Stimulated activated CD4-positive, alpha-beta T cell treated with anti-CD3 and anti-CD28 coated beads, Interleukin-4, amount 100 ng/mL, for 24 hours (primary cell): ENCODE data around the gene UBE3D.
"Not testable (repeated sequence)": the region's sequence is repeated elsewhere in the genome, so short reads cannot be mapped to it uniquely, and the experiment has no call there.

Experiments used
- DNase-seq: peaks from one replicate; pipeline ENCODE4 v3.0.0-alpha.2; 2020

Gene UBE3D

DNA sequence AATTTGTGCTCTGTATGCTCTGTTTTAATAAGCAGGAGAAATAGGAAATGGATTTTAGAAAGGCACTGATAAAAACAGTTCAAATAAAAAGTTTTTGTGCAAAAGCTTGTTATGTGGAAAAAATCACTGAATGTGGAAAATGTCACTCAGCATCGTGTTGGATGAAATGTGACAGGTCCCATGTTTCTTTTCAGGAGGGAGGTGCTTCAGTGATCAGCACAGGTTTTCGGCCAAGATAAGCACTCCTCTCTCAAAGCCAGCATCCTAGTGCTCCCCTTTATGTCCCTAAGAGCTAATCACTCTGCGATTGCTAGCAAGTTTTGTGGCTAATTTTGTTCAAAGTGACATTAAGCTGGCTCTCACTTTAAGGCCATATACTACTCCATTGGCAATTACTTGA is 12.0 kb downstream of the UBE3D start:
- no peak for DNase-seq

DNA sequence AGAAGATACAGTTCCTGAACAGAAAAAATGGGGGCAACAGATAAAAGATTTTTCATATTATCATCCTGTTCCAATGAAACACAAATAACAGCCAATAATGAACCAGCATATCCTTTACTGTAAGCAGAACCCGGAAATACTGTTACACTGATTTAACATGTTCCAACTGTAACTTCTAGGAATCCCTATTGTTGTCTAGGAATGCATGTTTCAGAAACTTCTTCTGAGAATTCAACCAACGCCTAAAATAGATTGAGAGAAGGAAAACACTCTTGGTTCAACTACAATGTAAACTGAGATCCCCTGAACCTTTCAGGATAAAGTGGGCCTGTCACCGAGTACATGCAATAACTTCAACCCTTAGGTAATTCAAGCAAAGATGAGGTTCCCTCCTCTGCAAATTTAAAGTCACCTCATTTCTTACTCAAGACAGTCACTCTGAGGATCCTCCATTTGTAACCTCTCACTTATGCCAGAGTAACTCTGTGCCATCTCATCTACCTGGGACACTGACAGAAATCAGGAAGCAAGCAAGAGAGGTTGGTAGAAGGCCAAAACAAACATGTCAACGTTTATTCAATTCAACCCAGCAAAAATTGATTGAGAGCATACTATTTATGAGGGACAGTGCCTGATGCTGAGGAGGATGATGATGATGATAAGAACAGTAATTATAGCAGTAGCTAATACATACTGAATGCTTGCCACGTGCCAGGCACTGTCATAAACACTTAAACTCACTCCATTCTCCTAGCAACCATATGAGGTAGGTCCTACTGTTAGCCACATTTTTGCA is 14.1 kb downstream of the UBE3D start:
- no peak for DNase-seq

DNA sequence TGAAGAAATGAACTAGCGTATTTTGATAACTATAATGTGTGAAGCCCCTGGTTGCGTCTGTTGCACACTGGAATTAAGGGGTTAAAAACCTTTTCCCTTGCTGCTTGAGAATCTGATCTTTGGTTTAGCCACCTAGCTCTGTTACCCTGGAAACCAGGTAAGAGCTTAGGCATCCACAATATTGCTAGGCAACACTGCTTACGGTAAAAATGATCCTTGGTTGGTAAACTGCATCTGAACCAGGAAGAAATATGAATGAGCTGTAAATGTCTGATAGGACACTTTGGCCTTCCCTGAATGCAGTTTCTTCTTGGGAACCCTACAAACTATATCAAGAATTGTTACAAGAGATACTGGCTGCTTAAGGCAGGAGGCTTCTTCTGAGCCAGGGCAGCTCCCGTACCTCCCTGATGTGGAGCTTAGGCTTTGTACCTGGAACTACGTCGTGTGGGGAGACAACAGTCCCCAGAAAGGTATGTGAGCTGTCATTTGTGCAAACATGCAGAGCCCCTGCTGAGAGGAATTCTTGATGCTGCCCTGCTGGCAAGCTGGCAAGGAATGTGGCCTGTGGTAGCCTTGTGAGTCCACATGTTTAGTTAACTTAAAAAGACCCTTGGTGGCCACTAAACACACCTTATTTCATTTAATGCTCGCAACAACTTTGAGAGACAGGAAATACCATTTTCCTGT is 18.4 kb downstream of the UBE3D start:
- no peak for DNase-seq

DNA sequence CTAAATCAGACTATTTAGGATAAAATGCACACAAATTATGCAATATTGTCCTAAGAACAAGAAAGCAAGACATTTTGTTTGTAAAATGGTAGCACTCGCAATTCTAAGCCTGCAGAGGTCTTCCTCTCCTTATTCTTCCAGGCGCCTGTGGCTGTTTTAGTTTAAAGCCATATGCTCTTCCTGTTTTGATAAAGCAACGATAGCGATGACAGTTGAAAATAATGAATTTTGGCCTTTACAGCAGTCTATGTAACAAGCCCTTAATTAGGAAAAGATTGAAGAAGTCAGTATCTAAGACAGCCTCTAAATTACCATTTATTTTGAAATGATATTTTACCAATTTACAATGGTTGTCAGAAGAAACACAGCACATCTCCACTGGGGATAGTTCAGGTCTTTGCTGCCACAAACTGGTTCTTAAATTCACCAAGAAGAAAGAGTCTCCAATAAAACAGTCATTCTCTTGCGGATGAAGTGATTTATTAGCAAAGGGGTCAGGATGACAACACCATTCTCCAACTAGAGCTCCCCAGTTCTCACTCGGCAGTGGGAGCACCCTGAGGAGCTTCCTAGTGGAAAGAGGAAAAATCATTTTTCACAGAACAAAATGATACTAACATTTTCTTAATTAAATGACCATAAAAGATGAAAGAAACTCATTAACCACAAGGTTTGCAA is 21.4 kb downstream of the UBE3D start:
- DNase-seq, result no peak

DNA sequence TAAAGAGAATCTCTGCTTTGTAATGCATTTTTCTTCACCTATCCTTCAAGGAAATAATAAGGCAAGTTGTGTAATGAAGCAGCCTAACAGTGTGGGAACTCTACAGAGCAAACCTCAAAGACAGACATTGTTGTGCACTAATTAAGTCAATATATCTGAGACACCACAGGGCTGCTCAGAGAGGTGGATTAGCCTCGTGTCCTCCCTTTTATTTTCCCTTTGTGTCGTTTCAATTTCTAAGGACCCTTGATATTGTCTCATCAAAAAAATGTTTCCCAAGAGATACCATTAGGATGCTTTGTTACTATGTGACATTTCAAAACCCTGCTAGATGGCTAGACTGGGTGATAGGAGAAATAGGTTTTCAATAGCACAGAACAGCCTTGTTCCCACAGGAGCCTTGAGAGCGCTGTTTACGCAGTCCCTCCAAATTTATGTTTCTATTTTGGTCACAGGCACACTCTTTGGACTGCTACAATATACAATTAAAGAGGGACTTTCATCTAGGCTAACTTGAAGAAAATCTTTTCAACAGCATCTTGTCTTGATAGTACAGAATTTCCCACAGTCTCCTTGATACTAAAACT is 23.1 kb downstream of the UBE3D start:
- no peak for DNase-seq

DNA sequence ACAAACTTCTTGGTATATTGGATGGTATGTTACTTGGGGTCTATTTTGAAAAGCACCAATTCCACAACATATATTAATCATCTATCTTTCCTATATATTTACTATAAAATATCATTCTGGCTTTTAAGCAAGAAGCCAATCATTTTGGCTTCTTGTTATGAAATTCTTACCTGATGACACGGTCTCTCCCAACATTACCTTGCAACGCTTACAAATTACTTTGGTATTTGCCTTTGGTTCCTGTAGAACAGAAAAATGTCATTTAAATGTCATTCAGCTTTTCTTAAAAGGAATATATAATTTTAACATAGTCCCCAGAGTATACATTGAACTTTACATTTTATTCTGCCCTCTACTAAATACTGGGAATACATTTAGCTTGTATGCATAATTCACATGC is 27.4 kb downstream of the UBE3D start:
- no peak for DNase-seq

DNA sequence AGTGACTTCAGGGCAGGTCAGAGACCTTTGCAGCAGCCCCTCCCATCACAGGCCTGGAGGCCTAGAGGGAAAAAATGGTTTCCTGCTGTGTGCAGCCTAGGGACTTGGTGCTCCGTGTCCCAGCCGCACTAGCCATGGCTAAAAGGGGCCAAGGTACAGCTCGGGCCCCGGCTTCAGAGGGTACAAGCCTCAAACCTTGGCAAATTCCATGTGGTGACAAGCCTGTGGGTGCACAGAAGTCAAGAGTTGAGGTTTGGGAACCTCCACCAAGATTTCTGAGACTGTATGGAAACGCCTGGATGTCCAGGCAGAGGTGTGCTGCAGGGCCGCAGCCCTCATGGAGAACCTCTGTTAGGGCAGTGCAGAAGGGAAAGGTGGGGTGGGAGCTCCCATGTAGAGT is 34.0 kb downstream of the UBE3D start:
- DNase-seq, result no peak

DNA sequence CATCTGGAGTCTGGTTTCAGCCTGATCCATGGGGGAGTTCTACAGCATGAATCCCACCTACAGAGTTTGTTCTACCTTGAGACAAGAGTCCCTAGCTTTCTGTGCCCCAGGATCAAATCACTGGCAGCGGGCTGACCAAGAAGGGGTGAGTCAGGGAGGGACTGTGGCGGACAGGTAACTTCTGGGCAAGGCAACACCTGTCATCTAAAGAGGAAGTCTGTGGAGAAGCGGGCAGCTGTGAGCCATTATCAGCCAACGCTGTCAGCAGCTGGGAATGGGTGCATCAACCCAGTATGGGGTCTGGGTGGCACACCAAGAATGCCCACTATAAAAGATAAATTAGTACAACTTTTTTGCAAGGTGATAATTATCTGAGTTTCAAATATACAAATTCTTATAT is 45.9 kb downstream of the UBE3D start:
- DNase-seq, result no peak

DNA sequence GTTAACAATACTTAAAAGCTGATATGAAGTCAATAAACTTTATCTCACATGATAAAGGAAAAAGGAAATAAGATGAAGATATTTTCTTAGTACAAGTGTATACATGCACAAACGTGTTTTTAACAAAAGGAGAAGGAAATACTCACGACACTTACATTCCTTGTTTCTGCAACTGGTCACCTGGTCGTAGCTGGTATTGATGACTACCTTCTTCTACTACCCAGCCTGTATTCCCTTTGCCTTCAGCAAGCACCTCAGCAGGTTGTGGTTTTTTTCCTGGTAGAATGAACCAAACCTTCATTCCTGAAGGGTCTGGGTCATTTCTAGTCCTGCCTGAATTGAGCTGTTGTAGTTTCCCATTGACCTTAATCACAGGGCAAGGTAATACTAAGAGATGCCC is 54.5 kb downstream of the UBE3D start:
- DNase-seq, result not testable (repeated sequence)

DNA sequence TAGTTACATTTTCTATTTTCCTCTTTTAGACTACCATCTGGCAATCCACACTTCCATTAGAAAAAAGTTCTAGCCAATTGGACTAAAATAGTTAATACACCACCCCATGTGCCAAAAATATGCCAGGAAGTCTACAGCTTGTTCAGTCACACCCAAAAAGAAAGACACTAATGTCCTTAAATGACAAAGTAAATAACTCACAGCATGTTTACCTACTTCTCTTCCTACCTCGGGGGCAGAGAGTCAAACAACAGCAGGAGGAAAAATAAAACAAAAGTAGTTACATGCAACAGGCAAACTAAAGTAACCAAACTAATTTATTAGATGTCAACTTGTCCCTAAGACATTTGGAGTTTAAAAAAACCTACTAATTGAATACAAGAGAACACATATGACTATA is 57.0 kb downstream of the UBE3D start:
- no peak for DNase-seq

DNA sequence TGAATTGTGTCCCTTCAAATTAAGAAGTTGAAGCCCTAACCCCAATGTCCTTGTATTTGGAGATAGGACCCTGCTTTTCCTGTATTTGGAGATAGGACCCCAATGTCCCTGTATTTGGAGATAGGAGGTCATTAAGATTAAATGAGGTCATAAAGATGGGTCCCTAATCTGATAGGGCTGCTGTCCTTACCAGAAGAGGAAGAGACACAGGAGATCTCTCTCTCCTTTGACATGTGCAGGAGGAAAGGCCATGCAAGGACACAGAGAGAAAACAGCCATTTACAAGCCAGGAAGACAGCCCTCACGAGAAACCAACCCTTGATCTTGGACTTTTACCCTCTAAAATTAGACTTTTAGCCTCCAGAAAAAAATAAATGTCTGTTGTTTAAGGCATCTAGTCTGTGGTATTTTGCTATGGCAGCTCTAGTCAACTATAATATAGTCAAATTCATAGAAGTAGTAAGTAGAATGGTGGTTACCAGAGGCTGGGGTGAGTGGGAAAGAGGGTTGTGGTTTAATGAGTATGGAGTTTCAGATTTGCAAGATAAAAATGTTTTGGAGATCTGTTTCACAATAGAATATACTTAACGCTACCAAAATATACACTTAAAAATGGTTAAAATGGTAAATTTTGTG is 59.3 kb downstream of the UBE3D start:
- no peak for DNase-seq

DNA sequence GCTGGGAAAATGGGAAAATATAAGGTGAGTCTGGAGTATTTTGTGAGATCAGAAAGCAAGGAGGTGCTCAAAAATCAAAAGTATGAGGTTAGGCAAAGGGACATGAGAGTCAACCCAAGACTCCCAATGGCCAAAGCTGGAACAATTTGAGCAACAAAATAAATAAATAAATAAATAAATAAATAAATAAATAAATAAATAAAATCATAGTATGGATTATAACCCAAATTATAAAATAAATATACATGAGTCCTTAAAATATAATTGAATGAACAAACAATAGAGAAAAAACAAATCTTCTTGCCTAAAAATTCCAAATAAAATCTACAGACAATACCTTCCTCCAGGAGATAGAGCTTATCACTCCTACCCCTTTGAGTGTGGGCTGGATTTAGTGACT is 69.5 kb downstream of the UBE3D start:
- no peak for DNase-seq

DNA sequence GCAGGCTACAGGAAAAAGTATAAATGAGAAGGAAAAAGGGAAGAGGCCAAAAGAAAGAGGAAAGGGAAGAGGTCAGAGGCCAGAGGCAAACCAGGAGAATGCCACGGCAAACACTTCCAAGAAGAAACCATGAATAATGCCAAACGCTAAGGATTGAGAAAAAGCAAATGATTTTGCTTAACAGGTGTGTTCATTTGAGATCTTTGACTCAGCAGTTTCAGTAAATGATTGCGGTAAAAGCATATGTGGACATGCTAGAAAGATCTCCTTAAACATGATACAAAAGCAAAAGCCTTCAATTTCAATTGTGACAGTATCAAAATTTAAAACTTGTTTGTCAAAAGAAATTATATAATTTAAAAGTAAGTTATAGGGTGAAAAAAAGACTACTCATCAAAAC is 70.6 kb downstream of the UBE3D start:
- no peak for DNase-seq

DNA sequence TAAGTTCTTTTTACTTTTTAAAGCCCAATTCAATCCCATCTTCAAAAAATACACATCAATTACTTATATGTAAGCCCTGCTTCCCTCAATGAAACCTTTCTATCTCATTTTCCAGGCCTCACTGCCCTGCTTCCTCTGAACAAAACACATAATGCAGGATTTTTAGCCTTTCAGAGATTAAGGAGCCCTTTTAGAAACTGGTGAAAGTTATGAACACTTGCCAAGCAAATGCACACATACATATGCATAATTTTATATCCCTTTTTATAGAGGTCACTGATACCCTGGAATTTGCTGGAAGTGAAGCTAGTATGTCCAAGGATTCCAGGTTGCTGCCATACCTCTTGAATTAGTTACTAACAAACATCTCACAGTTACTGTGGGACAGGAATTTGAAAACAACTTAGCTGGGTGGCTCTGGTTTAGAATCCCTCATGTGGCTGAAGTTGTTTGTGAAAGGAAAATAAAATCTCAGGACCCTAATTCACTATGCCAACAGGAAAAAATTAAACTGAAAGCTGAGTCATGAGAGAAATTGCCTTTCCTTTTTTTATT is 75.8 kb downstream of the UBE3D start:
- no peak for DNase-seq

DNA sequence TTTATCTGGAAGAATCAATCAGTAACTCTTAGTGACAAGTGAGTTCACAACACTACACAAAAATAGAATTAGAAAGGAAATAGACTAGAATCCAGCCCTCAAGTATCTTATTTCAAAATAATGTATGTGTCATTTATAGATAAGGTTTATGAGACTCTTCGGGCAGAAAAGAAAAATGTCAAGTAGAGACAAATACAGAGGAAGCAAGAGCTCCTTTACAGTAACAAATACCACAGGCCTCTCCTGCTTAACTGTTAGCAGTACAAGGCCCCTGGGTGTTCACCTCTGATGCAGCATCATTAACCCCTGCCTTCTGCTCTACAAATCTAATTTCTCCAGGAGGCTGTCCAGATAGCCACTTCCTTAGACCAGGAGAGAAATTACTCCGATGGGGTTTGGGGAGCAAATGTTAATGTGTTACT is 76.7 kb downstream of the UBE3D start:
- DNase-seq, result no peak

DNA sequence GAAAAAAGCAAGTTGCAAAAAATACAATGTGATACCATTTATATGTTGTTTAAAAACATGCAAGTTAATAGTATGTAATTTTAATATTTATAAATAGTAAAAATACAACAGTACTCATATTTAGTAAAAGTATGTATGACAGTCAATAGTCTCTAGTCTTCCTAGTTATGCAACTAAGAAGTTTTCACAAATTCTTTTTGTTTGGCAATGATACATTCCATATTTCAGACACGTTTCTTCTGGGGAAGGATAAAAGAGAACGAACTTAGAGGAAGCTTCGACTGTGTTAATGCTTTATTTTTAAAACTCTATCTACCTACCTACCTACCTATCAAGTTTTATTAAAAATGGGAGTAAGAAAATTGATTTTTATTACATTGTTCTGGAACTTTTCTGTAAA is 77.7 kb downstream of the UBE3D start:
- no peak for DNase-seq

DNA sequence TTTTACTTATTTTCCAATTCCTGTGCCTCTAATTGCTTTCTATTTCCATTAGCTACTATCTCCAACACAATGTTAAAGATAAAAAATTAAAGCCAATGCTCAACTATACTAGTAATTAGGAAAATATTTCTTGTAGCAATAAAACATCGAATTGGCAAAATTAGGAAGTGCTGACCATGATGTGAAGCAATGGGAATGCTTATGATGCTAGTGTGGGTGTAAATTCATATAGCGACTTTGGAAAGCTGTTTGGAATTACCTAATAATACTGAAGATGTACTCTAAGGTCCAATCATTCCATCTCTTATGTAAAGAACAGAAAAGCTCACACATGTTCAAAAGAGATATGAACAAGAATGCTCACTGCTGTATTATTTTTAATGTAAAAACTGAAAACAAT is 78.2 kb downstream of the UBE3D start:
- DNase-seq, result no peak

DNA sequence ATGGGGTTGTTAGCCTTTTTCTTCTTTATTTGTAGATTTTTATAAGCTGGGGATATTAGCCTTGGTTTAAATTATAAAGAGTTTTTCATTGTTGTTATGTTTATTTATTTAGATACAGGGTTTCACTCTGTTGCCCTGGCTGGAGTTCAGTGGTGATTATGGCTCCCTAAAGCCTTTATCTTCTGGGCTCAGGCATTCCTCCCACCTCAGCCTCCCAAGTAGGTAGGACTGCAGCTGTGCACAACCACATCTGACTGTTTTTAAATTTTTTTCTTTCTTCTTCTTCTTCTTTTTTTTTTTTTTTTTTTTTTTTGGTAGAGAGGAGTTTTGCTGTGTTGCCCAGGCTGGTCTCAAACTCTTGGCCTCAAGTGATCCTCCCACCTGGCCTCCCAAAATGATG is 80.9 kb downstream of the UBE3D start:
- no peak for DNase-seq

DNA sequence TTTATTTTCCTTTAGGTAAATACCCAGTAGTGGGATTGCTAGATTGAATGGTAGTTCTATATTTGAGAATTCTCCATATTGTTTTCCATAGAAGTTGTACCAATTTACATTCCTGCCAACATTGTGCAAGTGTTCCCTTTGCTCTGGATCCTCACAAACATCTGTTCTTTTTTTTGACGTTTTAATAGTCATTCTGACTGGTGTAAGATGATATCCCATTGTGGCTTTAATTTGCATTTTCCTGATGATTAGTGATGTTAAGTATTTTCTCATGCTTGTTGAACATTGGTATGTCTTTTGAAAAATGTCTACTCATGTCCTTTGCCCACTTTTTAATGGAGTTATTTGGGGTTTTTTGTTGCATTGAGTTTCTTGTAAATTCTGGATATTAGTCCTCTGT is 85.6 kb downstream of the UBE3D start:
- no peak for DNase-seq

DNA sequence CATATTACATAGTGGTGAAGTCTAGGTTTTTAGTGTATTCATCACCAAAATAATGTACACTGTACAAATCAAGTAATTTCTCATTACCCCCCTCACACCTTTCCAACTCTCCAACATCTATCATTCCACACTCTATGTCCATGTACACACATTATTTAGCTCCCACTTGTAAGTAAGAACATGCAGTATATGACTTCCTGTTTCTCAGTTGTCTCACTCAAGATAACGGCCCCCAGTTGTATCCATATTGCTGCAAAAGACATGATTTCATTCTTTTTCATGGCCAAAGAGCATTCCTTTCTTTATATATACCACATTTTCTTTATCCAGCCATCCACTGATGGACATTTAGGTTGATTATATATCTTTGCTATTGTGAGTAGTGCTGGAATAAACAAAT is 86.0 kb downstream of the UBE3D start:
- no peak for DNase-seq

DNA sequence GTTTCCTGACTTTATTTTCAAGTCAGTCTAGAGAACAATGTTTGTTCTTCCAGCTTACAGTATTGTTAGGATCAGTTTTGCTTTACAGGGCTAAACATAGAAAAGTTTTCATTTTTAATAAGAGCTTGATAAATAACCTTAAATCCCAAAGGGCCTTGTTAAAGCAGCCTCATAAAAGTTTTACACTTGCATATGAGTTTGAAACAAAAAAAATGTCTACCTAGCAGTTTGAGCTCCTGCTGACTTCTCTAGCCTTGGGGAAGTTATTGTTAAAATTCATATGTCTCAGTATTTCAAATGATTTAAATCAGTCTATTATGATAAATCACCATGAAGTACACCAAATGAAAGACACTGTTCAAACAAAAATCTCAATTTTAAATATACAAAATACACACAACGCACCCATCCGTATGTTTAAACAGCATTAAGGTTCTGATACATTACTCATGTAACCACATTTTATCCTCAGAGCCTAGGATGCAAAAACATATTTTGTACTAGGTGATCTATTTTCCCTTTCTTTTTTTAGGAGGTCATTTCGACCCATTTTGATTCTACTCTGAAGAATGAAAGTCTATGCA is 87.2 kb downstream of the UBE3D start:
- DNase-seq, result no peak

DNA sequence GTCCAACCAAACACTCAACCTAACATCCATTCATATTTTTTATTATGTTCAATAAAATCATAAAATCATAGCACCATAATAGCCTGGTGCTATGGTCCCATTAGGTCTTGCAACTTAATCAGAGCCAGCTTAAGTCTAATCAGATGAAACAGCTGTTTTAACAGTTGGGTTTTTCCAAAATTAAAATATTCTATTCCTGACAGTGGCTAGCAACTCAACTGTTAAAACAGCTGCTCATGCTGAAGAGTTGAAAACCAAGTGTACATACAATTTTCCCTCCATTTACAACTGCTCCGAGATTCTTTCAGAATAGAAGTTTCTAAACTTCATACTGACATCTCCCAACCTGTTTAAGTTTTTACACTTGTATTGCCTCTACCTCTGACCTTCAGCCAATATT is 89.5 kb downstream of the UBE3D start:
- no peak for DNase-seq
